ENCODE results near the gene PRDX4.
"Not testable (repeated sequence)": the region's sequence is repeated elsewhere in the genome, so short reads cannot be mapped to it uniquely, and the experiment has no call there.

The PRDX4 gene

GRCh38 chrX:23644744-23645143 lies 22.5 kb upstream of the PRDX4 start:
- H3K9me3 ChIP-seq (ENCODE audit: insufficient read depth, low read length, severe bottlenecking) = no peaks in the 10 kb centered on the region
- H3K27ac ChIP-seq (ENCODE audit: low read length) = no peak overlapping the region
- TF ChIP-seq EZH2 (IDR thresholded peaks at IDR 0.05; ENCODE audit: borderline replicate concordance, low read depth, low read length, severe bottlenecking) (no peak), CTCF (IDR thresholded peaks at IDR 0.05; ENCODE audit: borderline replicate concordance, extremely low read depth, low read length, poor library complexity, severe bottlenecking) (no peak)
- H3K9ac ChIP-seq (ENCODE audit: low read depth, low read length) = no peak overlapping the region
- no peak overlapping the region for H3K4me2 ChIP-seq (ENCODE audit: insufficient read depth, low read length)
- DNase-seq = no peak
- no peak for ATAC-seq (ENCODE audit: insufficient read depth, low read depth)
- no peak overlapping the region for H3K4me3 ChIP-seq (ENCODE audit: low read depth in 1 of 2, low read length in 2 of 2)
- H3K4me1 ChIP-seq (ENCODE audit: insufficient read depth, low read length) = no peaks in the 10 kb centered on the region
- no peak overlapping the region for H2AFZ ChIP-seq (ENCODE audit: low read depth, low read length)
- no peaks in the 10 kb centered on the region for H3K27me3 ChIP-seq (ENCODE audit: insufficient read depth, low read length, poor library complexity)
- H3K36me3 ChIP-seq (ENCODE audit: insufficient read depth, low read length) = no peaks in the 10 kb centered on the region
- no peaks in the 10 kb centered on the region for H3K79me2 ChIP-seq (ENCODE audit: insufficient read depth, low read length)
- no peaks in the 10 kb centered on the region for H4K20me1 ChIP-seq (ENCODE audit: insufficient read depth, low read length)

DNA sequence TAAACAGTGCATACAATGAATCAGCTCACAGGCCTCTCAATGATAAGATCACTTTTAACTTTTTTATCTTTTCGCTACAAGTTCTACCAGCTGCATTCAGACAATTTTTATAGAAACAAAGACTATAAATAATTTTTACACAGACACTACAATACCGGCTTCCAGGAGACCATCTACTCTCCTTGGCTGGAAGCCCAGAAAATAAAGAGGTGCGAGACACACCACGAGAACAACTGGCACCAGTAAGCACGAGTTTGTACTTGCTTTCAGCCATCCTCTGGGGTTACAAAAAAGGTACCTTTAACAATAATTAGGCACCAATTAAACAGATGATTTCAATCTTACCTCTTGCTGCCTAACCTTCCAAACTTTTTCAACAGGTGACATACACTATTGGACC lies 11.2 kb upstream of the PRDX4 start:
- no peaks in the 10 kb centered on the region for H3K9me3 ChIP-seq (ENCODE audit: insufficient read depth, low read length, severe bottlenecking)
- no peaks in the 10 kb centered on the region for H3K79me2 ChIP-seq (ENCODE audit: insufficient read depth, low read length)
- no peak overlapping the region for H3K4me3 ChIP-seq (ENCODE audit: low read depth in 1 of 2, low read length in 2 of 2)
- no peak for TF ChIP-seq EZH2 (IDR thresholded peaks at IDR 0.05; ENCODE audit: borderline replicate concordance, low read depth, low read length, severe bottlenecking)
- TF ChIP-seq CTCF (IDR thresholded peaks at IDR 0.05; ENCODE audit: borderline replicate concordance, extremely low read depth, low read length, poor library complexity, severe bottlenecking) = no peak
- no peaks in the 10 kb centered on the region for H3K4me1 ChIP-seq (ENCODE audit: insufficient read depth, low read length)
- H3K36me3 ChIP-seq (ENCODE audit: insufficient read depth, low read length) = no peaks in the 10 kb centered on the region
- H3K27ac ChIP-seq (ENCODE audit: low read length) = no peak overlapping the region
- no peaks in the 10 kb centered on the region for H4K20me1 ChIP-seq (ENCODE audit: insufficient read depth, low read length)
- ATAC-seq (ENCODE audit: insufficient read depth, low read depth) = no peak
- no peak for DNase-seq
- H3K9ac ChIP-seq (ENCODE audit: low read depth, low read length) = no peak overlapping the region
- no peaks in the 10 kb centered on the region for H3K27me3 ChIP-seq (ENCODE audit: insufficient read depth, low read length, poor library complexity)
- H2AFZ ChIP-seq (ENCODE audit: low read depth, low read length) = no peak overlapping the region
- H3K4me2 ChIP-seq (ENCODE audit: insufficient read depth, low read length) = no peak overlapping the region

GRCh38 chrX:23656684-23657083 lies 10.6 kb upstream of the PRDX4 start:
- ATAC-seq (ENCODE audit: insufficient read depth, low read depth) (no peak), DNase-seq (no peak)
- H3K27me3 ChIP-seq (ENCODE audit: insufficient read depth, low read length, poor library complexity) = no peaks in the 10 kb centered on the region
- H3K4me3 ChIP-seq (ENCODE audit: low read depth in 1 of 2, low read length in 2 of 2) = no peak overlapping the region
- no peak overlapping the region for H3K27ac ChIP-seq (ENCODE audit: low read length)
- H3K4me1 ChIP-seq (ENCODE audit: insufficient read depth, low read length) = no peaks in the 10 kb centered on the region
- H3K4me2 ChIP-seq (ENCODE audit: insufficient read depth, low read length) = no peak overlapping the region
- H3K36me3 ChIP-seq (ENCODE audit: insufficient read depth, low read length) = no peaks in the 10 kb centered on the region
- no peaks in the 10 kb centered on the region for H3K79me2 ChIP-seq (ENCODE audit: insufficient read depth, low read length)
- TF ChIP-seq EZH2 (IDR thresholded peaks at IDR 0.05; ENCODE audit: borderline replicate concordance, low read depth, low read length, severe bottlenecking) (no peak), CTCF (IDR thresholded peaks at IDR 0.05; ENCODE audit: borderline replicate concordance, extremely low read depth, low read length, poor library complexity, severe bottlenecking) (no peak)
- H2AFZ ChIP-seq (ENCODE audit: low read depth, low read length) = no peak overlapping the region
- no peaks in the 10 kb centered on the region for H3K9me3 ChIP-seq (ENCODE audit: insufficient read depth, low read length, severe bottlenecking)
- H3K9ac ChIP-seq (ENCODE audit: low read depth, low read length) = no peak overlapping the region
- no peaks in the 10 kb centered on the region for H4K20me1 ChIP-seq (ENCODE audit: insufficient read depth, low read length)

- Histone ChIP-seq H3K27ac (ENCODE audit: low read length) (no peak overlapping the region), H3K4me1 (ENCODE audit: insufficient read depth, low read length) (no peaks in the 10 kb centered on the region), H3K9ac (ENCODE audit: low read depth, low read length) (no peak overlapping the region), H3K27me3 (ENCODE audit: insufficient read depth, low read length, poor library complexity) (no peaks in the 10 kb centered on the region), H4K20me1 (ENCODE audit: insufficient read depth, low read length) (no peaks in the 10 kb centered on the region), H3K79me2 (ENCODE audit: insufficient read depth, low read length) (no peaks in the 10 kb centered on the region), H2AFZ (ENCODE audit: low read depth, low read length) (no peak overlapping the region), H3K4me2 (ENCODE audit: insufficient read depth, low read length) (no peak overlapping the region), H3K4me3 (ENCODE audit: low read depth in 1 of 2, low read length in 2 of 2) (no peak overlapping the region), H3K9me3 (ENCODE audit: insufficient read depth, low read length, severe bottlenecking) (no peaks in the 10 kb centered on the region), H3K36me3 (ENCODE audit: insufficient read depth, low read length) (no peaks in the 10 kb centered on the region)
- ATAC-seq (ENCODE audit: insufficient read depth, low read depth) (no peak), DNase-seq (no peak)
- no peak for TF ChIP-seq CTCF (IDR thresholded peaks at IDR 0.05; ENCODE audit: borderline replicate concordance, extremely low read depth, low read length, poor library complexity, severe bottlenecking)
- TF ChIP-seq EZH2 (IDR thresholded peaks at IDR 0.05; ENCODE audit: borderline replicate concordance, low read depth, low read length, severe bottlenecking) = no peak
Measured at GRCh38 chrX:23659339-23659738, 8.0 kb upstream of the PRDX4 start.

- not testable (repeated sequence) for H3K79me2 ChIP-seq (ENCODE audit: insufficient read depth, low read length); H3K9ac ChIP-seq (ENCODE audit: low read depth, low read length); H3K4me3 ChIP-seq (ENCODE audit: low read depth in 1 of 2, low read length in 2 of 2); H4K20me1 ChIP-seq (ENCODE audit: insufficient read depth, low read length); DNase-seq; H3K27ac ChIP-seq (ENCODE audit: low read length); H3K36me3 ChIP-seq (ENCODE audit: insufficient read depth, low read length); H2AFZ ChIP-seq (ENCODE audit: low read depth, low read length); ATAC-seq (ENCODE audit: insufficient read depth, low read depth); H3K4me2 ChIP-seq (ENCODE audit: insufficient read depth, low read length); H3K9me3 ChIP-seq (ENCODE audit: insufficient read depth, low read length, severe bottlenecking); H3K27me3 ChIP-seq (ENCODE audit: insufficient read depth, low read length, poor library complexity); H3K4me1 ChIP-seq (ENCODE audit: insufficient read depth, low read length)
Measured at GRCh38 chrX:23660083-23660765, 7.1 kb upstream of the PRDX4 start.
